ENCODE results near the gene RMND1. TPM values are rescaled to one million over a fixed set of nuclear protein-coding genes. Genes with fewer than 3 reads are reported as not detected.

The RMND1 gene
- total and polyA plus RNA-seq, 7 donors = 8.0 to 18.3 (median 11.6) TPM

DNA sequence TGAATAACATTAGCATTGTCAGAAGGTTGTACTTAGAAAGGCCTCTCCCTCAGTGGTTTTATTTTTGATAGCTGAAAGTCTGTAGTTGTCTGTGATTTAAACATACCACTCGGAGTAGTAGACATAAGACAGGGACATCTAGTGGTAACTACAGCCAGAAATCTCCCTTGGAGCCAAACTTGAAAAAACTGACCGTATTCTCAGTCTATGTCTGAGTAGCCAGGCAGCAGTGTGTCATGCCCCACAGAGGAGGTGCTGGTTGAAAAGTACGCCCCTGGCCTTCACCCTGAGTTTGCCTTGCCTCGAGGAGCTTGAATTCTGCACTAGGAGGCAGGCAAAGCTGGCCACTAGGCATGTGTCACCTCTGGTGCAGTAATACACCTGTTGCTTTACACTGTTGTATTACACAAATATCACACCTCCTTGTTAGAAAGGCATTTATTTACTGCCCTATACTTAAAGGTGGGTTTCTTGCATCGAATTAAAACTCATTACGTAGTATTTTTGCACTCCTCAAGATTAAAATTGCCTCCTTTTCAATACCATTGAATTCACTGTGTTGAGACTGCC lies 81.3 kb downstream of the RMND1 start:
- Histone ChIP-seq H3K4me1 (peaks cover 16% of the 10 kb centered on the region), H3K27ac (no peak overlapping the region), H3K36me3 (ENCODE audit: insufficient read depth in 1 of 2, low read depth in 1 of 2) (peaks cover 2 to 48% of the 10 kb centered on the region in 2 donors), H3K4me3 (no peak overlapping the region), H3K9me3 (no peaks in the 10 kb centered on the region), H3K27me3 (ENCODE audit: insufficient read depth in 3 of 3, low read length in 2 of 3) (no peaks in the 10 kb centered on the region)
- ATAC-seq = peak in 1 of 4 donors; percentile 20
- intact Hi-C loops (cut with DNase I) = no loop called here
- 79 to 81% (median 80%) methylated on average over 6 of the region's 6 CpGs for WGBS, 3 donors
- TF ChIP-seq, protein P1, sequence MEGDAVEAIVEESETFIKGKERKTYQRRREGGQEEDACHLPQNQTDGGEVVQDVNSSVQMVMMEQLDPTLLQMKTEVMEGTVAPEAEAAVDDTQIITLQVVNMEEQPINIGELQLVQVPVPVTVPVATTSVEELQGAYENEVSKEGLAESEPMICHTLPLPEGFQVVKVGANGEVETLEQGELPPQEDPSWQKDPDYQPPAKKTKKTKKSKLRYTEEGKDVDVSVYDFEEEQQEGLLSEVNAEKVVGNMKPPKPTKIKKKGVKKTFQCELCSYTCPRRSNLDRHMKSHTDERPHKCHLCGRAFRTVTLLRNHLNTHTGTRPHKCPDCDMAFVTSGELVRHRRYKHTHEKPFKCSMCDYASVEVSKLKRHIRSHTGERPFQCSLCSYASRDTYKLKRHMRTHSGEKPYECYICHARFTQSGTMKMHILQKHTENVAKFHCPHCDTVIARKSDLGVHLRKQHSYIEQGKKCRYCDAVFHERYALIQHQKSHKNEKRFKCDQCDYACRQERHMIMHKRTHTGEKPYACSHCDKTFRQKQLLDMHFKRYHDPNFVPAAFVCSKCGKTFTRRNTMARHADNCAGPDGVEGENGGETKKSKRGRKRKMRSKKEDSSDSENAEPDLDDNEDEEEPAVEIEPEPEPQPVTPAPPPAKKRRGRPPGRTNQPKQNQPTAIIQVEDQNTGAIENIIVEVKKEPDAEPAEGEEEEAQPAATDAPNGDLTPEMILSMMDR (IDR thresholded peaks at IDR 0.05) = no peak
- DNase-seq = no peak

DNA sequence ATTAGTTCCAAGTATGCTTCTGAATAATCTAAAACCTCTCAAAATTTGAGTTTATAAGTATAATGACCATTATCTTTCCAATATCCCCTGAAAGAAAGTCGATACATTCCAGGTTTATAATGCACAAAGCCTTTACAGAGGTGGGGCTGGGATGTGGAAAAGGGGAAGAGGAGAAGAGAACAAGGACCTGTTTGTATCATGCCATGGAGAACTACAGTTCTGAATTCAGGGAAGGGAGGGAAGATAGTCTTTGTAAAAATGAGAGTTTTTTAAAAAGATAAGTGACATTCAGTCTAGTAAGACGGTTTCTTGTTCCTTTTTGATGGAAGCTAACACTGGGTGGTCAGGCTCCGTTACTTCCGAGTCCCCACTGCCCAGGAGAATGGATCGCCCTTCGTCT lies 86.7 kb downstream of the RMND1 start:
- H3K36me3 ChIP-seq (ENCODE audit: insufficient read depth in 1 of 2, low read depth in 1 of 2) = peaks cover 0 to 78% of the 10 kb centered on the region in 2 donors

DNA sequence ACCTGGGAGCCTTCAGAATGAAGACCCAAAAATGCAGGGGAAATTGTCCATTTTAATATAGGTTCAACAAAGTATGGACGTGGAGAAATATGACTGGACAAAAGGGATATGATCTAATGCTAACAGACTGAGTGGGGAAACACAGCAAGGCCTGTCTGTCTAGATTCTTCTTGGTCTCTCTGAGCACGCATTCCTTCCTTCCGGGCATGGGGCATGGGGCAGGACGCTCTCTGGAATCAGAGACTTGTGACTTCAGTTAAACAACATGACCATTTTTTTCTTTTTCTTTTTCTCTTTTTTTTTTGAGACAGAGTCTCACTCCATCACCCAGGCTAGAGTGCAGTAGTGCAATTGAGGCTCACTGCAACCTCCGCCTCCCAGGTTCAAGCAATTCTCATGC lies 92.4 kb downstream of the RMND1 start:
- H3K27me3 ChIP-seq (ENCODE audit: insufficient read depth in 3 of 3, low read length in 2 of 3) = no peaks in the 10 kb centered on the region
- no peak overlapping the region for H3K27ac ChIP-seq
- intact Hi-C loops (cut with DNase I) = no loop called here
- TF ChIP-seq, protein P1 (IDR thresholded peaks at IDR 0.05) = no peak
- no peak for ATAC-seq
- peaks cover 0 to 54% of the 10 kb centered on the region in 2 donors for H3K36me3 ChIP-seq (ENCODE audit: insufficient read depth in 1 of 2, low read depth in 1 of 2)
- 94 to 95% (median 94%) methylated on average over 5 of the region's 5 CpGs for WGBS, 3 donors
- DNase-seq = no peak
- no peak overlapping the region for H3K4me3 ChIP-seq
- no peaks in the 10 kb centered on the region for H3K9me3 ChIP-seq
- no peaks in the 10 kb centered on the region for H3K4me1 ChIP-seq

More for the DNA sequence above, 86.7 kb downstream of the RMND1 start:
- H3K27ac ChIP-seq = no peak overlapping the region
- H3K9me3 ChIP-seq = no peaks in the 10 kb centered on the region
- WGBS, 3 donors = 95 to 97% (median 96%) methylated on average over 6 of the region's 6 CpGs
- intact Hi-C loops (cut with DNase I) = no loop called here
- DNase-seq = no peak
- TF ChIP-seq, protein P1 (IDR thresholded peaks at IDR 0.05) = no peak
- no peaks in the 10 kb centered on the region for H3K27me3 ChIP-seq (ENCODE audit: insufficient read depth in 3 of 3, low read length in 2 of 3)
- no peak for ATAC-seq
- H3K4me1 ChIP-seq = peaks cover 5% of the 10 kb centered on the region
- H3K4me3 ChIP-seq = no peak overlapping the region

DNA sequence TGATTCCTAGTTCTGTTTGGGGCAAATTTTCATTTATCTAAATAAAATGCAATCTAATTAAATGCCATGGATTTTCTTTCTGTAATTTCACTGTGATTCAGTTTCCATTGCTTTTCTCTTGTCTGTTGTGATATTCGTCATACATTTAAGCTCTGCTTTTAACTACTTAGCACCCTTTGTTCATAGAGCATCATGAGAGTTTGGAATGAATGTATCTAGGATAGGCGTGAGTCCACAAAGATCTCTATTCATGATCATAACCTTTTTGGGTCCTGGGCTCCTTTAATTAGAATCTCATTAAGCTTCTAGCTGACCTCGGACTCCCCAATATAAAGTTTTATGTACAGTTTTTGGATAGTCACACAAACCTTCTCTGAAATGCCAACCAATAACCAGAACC lies 93.5 kb downstream of the RMND1 start:
- Histone ChIP-seq H3K4me1 (no peaks in the 10 kb centered on the region), H3K36me3 (ENCODE audit: insufficient read depth in 1 of 2, low read depth in 1 of 2) (peaks cover 0 to 43% of the 10 kb centered on the region in 2 donors), H3K27me3 (ENCODE audit: insufficient read depth in 3 of 3, low read length in 2 of 3) (no peaks in the 10 kb centered on the region), H3K27ac (no peak overlapping the region), H3K4me3 (no peak overlapping the region), H3K9me3 (no peaks in the 10 kb centered on the region)
- DNase-seq = no peak
- no peak for ATAC-seq
- TF ChIP-seq, protein P1 (IDR thresholded peaks at IDR 0.05) = no peak
- intact Hi-C loops (cut with DNase I) = no loop called here
- 92 to 96% (median 94%) methylated on average over 3 of the region's 3 CpGs for WGBS, 3 donors
